ENCODE data around the gene CALML4.
"Not testable (repeated sequence)": the region's sequence is repeated elsewhere in the genome, so short reads cannot be mapped to it uniquely, and the experiment has no call there.

The CALML4 gene

GRCh38 chr15:68204776-68205557, at the start of gene CALML4:
Gene CALML4, minus strand, starts transcription at chr15:68205332. Its CDS starts 85 bp downstream, at chr15:68205247.
- DNase-seq (no peak), ATAC-seq (no peak)
- no peak within 1 kb of the TSS for H3K4me3 Mint-ChIP-seq
- no peak within 1 kb of the TSS for H3K27ac Mint-ChIP-seq
- no peaks in the 10 kb centered on the region for H3K9me3 Mint-ChIP-seq
- H3K36me3 Mint-ChIP-seq (ENCODE audit: low read depth): peaks cover 1% of the 10 kb centered on the region
- H3K4me1 Mint-ChIP-seq: peaks cover 12% of the 10 kb centered on the region
- no peaks in the 10 kb centered on the region for H3K27me3 Mint-ChIP-seq

- H3K4me1 Mint-ChIP-seq: peaks cover 4% of the 10 kb centered on the region
These were observed 47.9 kb upstream of the CALML4 start for GRCh38 chr15:68252925-68253534.

GRCh38 chr15:68249058-68249713, 44.1 kb upstream of the CALML4 start:
- Mint-ChIP-seq H3K36me3 (ENCODE audit: low read depth) (peaks cover 4% of the 10 kb centered on the region), H3K9me3 (peaks cover 9% of the 10 kb centered on the region), H3K4me1 (no peaks in the 10 kb centered on the region), H3K27ac (no peak overlapping the region), H3K4me3 (no peak overlapping the region), H3K27me3 (peaks cover 13% of the 10 kb centered on the region)
- DNase-seq (no peak), ATAC-seq (no peak)

More at GRCh38 chr15:68252925-68253534, 47.9 kb upstream of the CALML4 start:
- H3K27me3 Mint-ChIP-seq: peaks cover 11% of the 10 kb centered on the region
- no peaks in the 10 kb centered on the region for H3K9me3 Mint-ChIP-seq
- ATAC-seq (peak; percentile 45), DNase-seq (peak; percentile 18)
- no peak overlapping the region for H3K4me3 Mint-ChIP-seq
- H3K36me3 Mint-ChIP-seq (ENCODE audit: low read depth): no peaks in the 10 kb centered on the region
- no peak overlapping the region for H3K27ac Mint-ChIP-seq

- no peak for DNase-seq
- no peak for ATAC-seq
- no peaks in the 10 kb centered on the region for H3K4me1 Mint-ChIP-seq
- H3K27ac Mint-ChIP-seq: no peak overlapping the region
- peaks cover 4% of the 10 kb centered on the region for H3K36me3 Mint-ChIP-seq (ENCODE audit: low read depth)
- no peak overlapping the region for H3K4me3 Mint-ChIP-seq
- peaks cover 11% of the 10 kb centered on the region for H3K27me3 Mint-ChIP-seq
- peaks cover 24% of the 10 kb centered on the region for H3K9me3 Mint-ChIP-seq
These were observed 39.1 kb upstream of the CALML4 start for GRCh38 chr15:68244235-68244634.

- peaks cover 2% of the 10 kb centered on the region for H3K27me3 Mint-ChIP-seq
- no peak for ATAC-seq
- peaks cover 24% of the 10 kb centered on the region for H3K9me3 Mint-ChIP-seq
These were observed 36.2 kb upstream of the CALML4 start for GRCh38 chr15:68241088-68241935.

GRCh38 chr15:68239025-68239424, 33.9 kb upstream of the CALML4 start:
- Mint-ChIP-seq H3K36me3 (ENCODE audit: low read depth) (no peaks in the 10 kb centered on the region), H3K4me3 (no peak overlapping the region), H3K27ac (no peak overlapping the region), H3K4me1 (no peaks in the 10 kb centered on the region), H3K27me3 (peaks cover 3% of the 10 kb centered on the region), H3K9me3 (peaks cover 14% of the 10 kb centered on the region)
- no peak for DNase-seq
- no peak for ATAC-seq

More at GRCh38 chr15:68241088-68241935, 36.2 kb upstream of the CALML4 start:
- no peaks in the 10 kb centered on the region for H3K4me1 Mint-ChIP-seq
- peaks cover 4% of the 10 kb centered on the region for H3K36me3 Mint-ChIP-seq (ENCODE audit: low read depth)
- no peak overlapping the region for H3K4me3 Mint-ChIP-seq
- no peak for DNase-seq
- no peak overlapping the region for H3K27ac Mint-ChIP-seq

- no peak overlapping the region for H3K27ac Mint-ChIP-seq
- DNase-seq: no peak
- H3K27me3 Mint-ChIP-seq: peaks cover 4% of the 10 kb centered on the region
- peaks cover 10% of the 10 kb centered on the region for H3K4me1 Mint-ChIP-seq
- ATAC-seq: no peak
- no peaks in the 10 kb centered on the region for H3K36me3 Mint-ChIP-seq (ENCODE audit: low read depth)
- H3K9me3 Mint-ChIP-seq: no peaks in the 10 kb centered on the region
- H3K4me3 Mint-ChIP-seq: no peak overlapping the region
These were observed 29.9 kb upstream of the CALML4 start for GRCh38 chr15:68235022-68235421.

- peaks cover 14% of the 10 kb centered on the region for H3K4me1 Mint-ChIP-seq
These were observed 29.4 kb upstream of the CALML4 start for GRCh38 chr15:68234520-68234919.

GRCh38 chr15:68234060-68234459, 28.9 kb upstream of the CALML4 start:
- DNase-seq (no peak), ATAC-seq (no peak)
- peaks cover 4% of the 10 kb centered on the region for H3K27me3 Mint-ChIP-seq
- H3K4me3 Mint-ChIP-seq: no peak overlapping the region
- no peaks in the 10 kb centered on the region for H3K36me3 Mint-ChIP-seq (ENCODE audit: low read depth)
- no peaks in the 10 kb centered on the region for H3K9me3 Mint-ChIP-seq
- peaks cover 14% of the 10 kb centered on the region for H3K4me1 Mint-ChIP-seq
- H3K27ac Mint-ChIP-seq: no peak overlapping the region

More at GRCh38 chr15:68234520-68234919, 29.4 kb upstream of the CALML4 start:
- not testable (repeated sequence) for H3K9me3 Mint-ChIP-seq; H3K4me3 Mint-ChIP-seq; H3K27me3 Mint-ChIP-seq; DNase-seq; ATAC-seq; H3K36me3 Mint-ChIP-seq (ENCODE audit: low read depth); H3K27ac Mint-ChIP-seq

- no peak overlapping the region for H3K27ac Mint-ChIP-seq
These were observed 27.8 kb upstream of the CALML4 start for GRCh38 chr15:68232937-68233336.

GRCh38 chr15:68232449-68232848, 27.3 kb upstream of the CALML4 start:
- Mint-ChIP-seq H3K27ac (no peak overlapping the region), H3K4me1 (peaks cover 28% of the 10 kb centered on the region), H3K4me3 (no peak overlapping the region), H3K36me3 (ENCODE audit: low read depth) (peaks cover 9% of the 10 kb centered on the region), H3K27me3 (peaks cover 4% of the 10 kb centered on the region), H3K9me3 (no peaks in the 10 kb centered on the region)
- no peak for ATAC-seq
- DNase-seq: no peak

More at GRCh38 chr15:68232937-68233336, 27.8 kb upstream of the CALML4 start:
- DNase-seq (no peak), ATAC-seq (no peak)
- no peaks in the 10 kb centered on the region for H3K9me3 Mint-ChIP-seq
- H3K36me3 Mint-ChIP-seq (ENCODE audit: low read depth): peaks cover 5% of the 10 kb centered on the region
- H3K4me1 Mint-ChIP-seq: peaks cover 23% of the 10 kb centered on the region
- H3K4me3 Mint-ChIP-seq: no peak overlapping the region
- peaks cover 4% of the 10 kb centered on the region for H3K27me3 Mint-ChIP-seq

GRCh38 chr15:68231102-68231818, 26.1 kb upstream of the CALML4 start:
- peaks cover 39% of the 10 kb centered on the region for H3K4me1 Mint-ChIP-seq
- H3K4me3 Mint-ChIP-seq: peak overlapping the region; percentile 92
- peak overlapping the region; percentile 31 for H3K27ac Mint-ChIP-seq
- peaks cover 14% of the 10 kb centered on the region for H3K36me3 Mint-ChIP-seq (ENCODE audit: low read depth)
- H3K9me3 Mint-ChIP-seq: no peaks in the 10 kb centered on the region
- no peak for DNase-seq
- H3K27me3 Mint-ChIP-seq: peaks cover 2% of the 10 kb centered on the region
- no peak for ATAC-seq

- ATAC-seq (no peak), DNase-seq (no peak)
- Mint-ChIP-seq H3K4me3 (peak overlapping the region; percentile 92), H3K36me3 (ENCODE audit: low read depth) (peaks cover 14% of the 10 kb centered on the region), H3K27me3 (peaks cover 1% of the 10 kb centered on the region), H3K27ac (peak overlapping the region; percentile 97), H3K9me3 (no peaks in the 10 kb centered on the region), H3K4me1 (peaks cover 43% of the 10 kb centered on the region)
These were observed 25.3 kb upstream of the CALML4 start for GRCh38 chr15:68230157-68231100.
